Measurements from ENCODE around the gene KLHL33.

The KLHL33 gene

DNA sequence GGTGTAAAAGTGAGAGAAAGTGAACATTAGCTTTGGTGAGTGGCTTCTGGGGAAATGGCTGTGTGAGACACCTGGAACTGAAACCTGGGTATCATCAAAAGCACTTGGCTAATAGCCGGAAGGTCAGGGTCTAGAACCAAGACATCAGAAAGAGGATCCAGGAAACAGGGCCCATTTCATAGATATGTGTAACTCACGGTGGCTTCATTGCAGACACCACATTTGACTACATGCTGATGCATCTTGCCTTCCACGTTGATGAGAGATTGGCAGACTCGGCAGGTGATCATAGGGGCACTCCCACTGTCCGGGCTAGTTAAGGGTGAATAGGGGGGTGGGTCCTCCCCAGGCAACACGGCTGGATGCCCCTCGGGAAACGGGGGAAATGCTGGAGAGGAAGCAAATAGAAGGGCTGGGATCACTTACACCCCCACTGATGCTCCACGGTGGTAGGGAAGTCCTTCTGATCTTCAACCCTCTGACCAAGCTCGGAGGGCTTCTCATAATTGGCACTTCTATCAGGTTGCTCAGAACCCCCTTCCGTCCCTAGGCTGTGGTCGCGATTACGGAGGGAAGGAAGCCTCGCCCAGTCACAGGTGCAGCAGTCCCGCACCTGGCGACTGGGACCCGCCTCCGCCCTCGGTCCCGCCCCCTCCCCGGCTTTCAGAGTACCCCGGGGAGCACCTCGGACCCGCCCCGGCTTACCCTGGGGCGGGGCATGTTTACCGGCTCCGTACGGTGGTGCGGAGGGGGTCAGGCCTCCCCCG is 24.7 kb upstream of the KLHL33 start:
- peaks cover 34 to 47% of the 10 kb centered on the region in 2 donors for H3K36me3 ChIP-seq (replicated peaks in 1 of 2; ENCODE audit: control insufficient read depth in 2 of 2, insufficient read depth in 2 of 2, low read length in 2 of 2)
- no peak overlapping the region for H2BK15ac ChIP-seq (ENCODE audit: low read length)
- H3K27me3 ChIP-seq (ENCODE audit: control insufficient read depth in 3 of 3, insufficient read depth in 3 of 3, low read depth in 1 of 3, low read length in 3 of 3), result no peaks in the 10 kb centered on the region
- H2AFZ ChIP-seq (ENCODE audit: low read length), result peak overlapping the region; percentile 60
- no peak overlapping the region for H2BK12ac ChIP-seq (ENCODE audit: low read length)
- H3K4ac ChIP-seq (ENCODE audit: low read length), result no peak overlapping the region
- H4K8ac ChIP-seq (ENCODE audit: low read depth, low read length), result no peak overlapping the region
- H4K91ac ChIP-seq (ENCODE audit: low read depth, low read length, poor library complexity), result no peak overlapping the region
- H3K4me3 ChIP-seq (ENCODE audit: low read length in 2 of 2), result peak overlapping the region; percentile 77 to 94
- peak overlapping the region; percentile 34 for H2AK5ac ChIP-seq (ENCODE audit: low read depth, low read length)
- H3K18ac ChIP-seq (ENCODE audit: low read length), result peak overlapping the region; percentile 98
- H3K9ac ChIP-seq (ENCODE audit: low read depth, low read length, poor library complexity), result peak overlapping the region; percentile 98
- no peak for DNase-seq (ENCODE audit: low spot score)
- peak overlapping the region; percentile 49 for H3K4me2 ChIP-seq (ENCODE audit: insufficient read depth, low read length, poor library complexity, severe bottlenecking)
- H3K23ac ChIP-seq (ENCODE audit: low read depth, low read length, poor library complexity), result peak overlapping the region; percentile 86
- no peaks in the 10 kb centered on the region for H3K79me1 ChIP-seq (ENCODE audit: low read depth, low read length)
- H3K14ac ChIP-seq (ENCODE audit: low read length), result no peak overlapping the region
- no peaks in the 10 kb centered on the region for H3K9me3 ChIP-seq (replicated peaks in 1 of 2; ENCODE audit: control insufficient read depth in 2 of 2, insufficient read depth in 1 of 2, low read depth in 1 of 2, low read length in 2 of 2)
- H3K4me1 ChIP-seq (ENCODE audit: control insufficient read depth in 2 of 2, insufficient read depth in 1 of 2, low read depth in 1 of 2, low read length in 2 of 2), result peaks cover 7 to 16% of the 10 kb centered on the region in 2 donors
- no peak overlapping the region for H2BK120ac ChIP-seq (ENCODE audit: low read depth, low read length)
- no CpG with 5 or more reads among the region's 32 CpGs for WGBS, 2 donors (ENCODE audit: extremely low coverage in 2 of 2, insufficient read length in 2 of 2, insufficient replicate concordance in 1 of 2)
- peak overlapping the region; percentile 48 for H3K27ac ChIP-seq (replicated peaks; ENCODE audit: low read length)
- H2BK5ac ChIP-seq (ENCODE audit: low read length), result peak overlapping the region; percentile 32

DNA sequence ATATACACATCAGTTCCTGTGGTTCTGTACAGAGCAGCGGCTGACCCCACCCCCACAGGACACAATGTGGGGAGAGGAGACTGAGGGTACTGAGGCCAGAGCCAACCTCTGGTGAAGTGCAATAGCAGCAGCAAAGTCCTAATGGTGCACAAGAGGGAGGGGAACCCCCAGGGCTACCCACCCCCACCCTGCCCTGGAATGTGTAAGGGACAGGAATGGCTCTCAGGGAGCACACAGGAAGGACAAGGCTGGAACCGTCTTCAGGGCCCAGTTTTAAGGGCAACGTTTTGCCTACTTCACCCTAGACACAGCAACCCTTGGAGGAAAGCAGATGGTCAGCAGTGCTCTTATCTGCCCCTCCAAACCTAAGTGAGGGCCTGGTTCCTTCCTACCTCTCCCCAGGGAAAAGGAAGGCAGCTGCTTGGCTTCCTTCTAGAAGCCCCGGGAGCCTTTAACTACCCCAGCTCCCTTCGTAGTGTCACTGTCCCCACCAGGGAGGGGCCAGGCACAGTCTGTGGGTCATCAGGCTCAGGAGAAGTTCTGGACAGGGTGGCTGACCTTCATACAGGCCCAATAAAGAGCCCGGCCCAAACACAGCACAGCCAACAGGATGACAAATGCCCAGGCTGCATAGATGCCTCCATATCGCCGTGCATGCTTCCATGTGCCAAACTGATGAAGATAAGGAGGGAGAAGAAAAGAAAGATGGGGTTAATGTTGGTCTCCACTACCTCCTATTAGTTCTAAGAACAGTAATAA is 22.2 kb upstream of the KLHL33 start:
- Histone ChIP-seq H3K4me3 (ENCODE audit: low read length in 2 of 2) (no peak overlapping the region), H2BK15ac (ENCODE audit: low read length) (no peak overlapping the region), H2BK120ac (ENCODE audit: low read depth, low read length) (no peak overlapping the region), H3K27me3 (ENCODE audit: control insufficient read depth in 3 of 3, insufficient read depth in 3 of 3, low read depth in 1 of 3, low read length in 3 of 3) (no peaks in the 10 kb centered on the region), H3K9ac (ENCODE audit: low read depth, low read length, poor library complexity) (no peak overlapping the region), H2AFZ (ENCODE audit: low read length) (no peak overlapping the region), H3K27ac (replicated peaks; ENCODE audit: low read length) (no peak overlapping the region), H3K23ac (ENCODE audit: low read depth, low read length, poor library complexity) (no peak overlapping the region), H3K4me2 (ENCODE audit: insufficient read depth, low read length, poor library complexity, severe bottlenecking) (no peak overlapping the region), H3K9me3 (replicated peaks in 1 of 2; ENCODE audit: control insufficient read depth in 2 of 2, insufficient read depth in 1 of 2, low read depth in 1 of 2, low read length in 2 of 2) (no peaks in the 10 kb centered on the region), H3K14ac (ENCODE audit: low read length) (no peak overlapping the region), H3K79me1 (ENCODE audit: low read depth, low read length) (peaks cover 1% of the 10 kb centered on the region), H3K4me1 (ENCODE audit: control insufficient read depth in 2 of 2, insufficient read depth in 1 of 2, low read depth in 1 of 2, low read length in 2 of 2) (peaks cover 7 to 16% of the 10 kb centered on the region in 2 donors), H3K4ac (ENCODE audit: low read length) (no peak overlapping the region), H3K18ac (ENCODE audit: low read length) (no peak overlapping the region), H4K91ac (ENCODE audit: low read depth, low read length, poor library complexity) (no peak overlapping the region), H3K36me3 (replicated peaks in 1 of 2; ENCODE audit: control insufficient read depth in 2 of 2, insufficient read depth in 2 of 2, low read length in 2 of 2) (peaks cover 34 to 47% of the 10 kb centered on the region in 2 donors), H2BK5ac (ENCODE audit: low read length) (no peak overlapping the region), H4K8ac (ENCODE audit: low read depth, low read length) (no peak overlapping the region), H2BK12ac (ENCODE audit: low read length) (no peak overlapping the region), H2AK5ac (ENCODE audit: low read depth, low read length) (no peak overlapping the region)
- no CpG with 5 or more reads among the region's 8 CpGs for WGBS, 2 donors (ENCODE audit: extremely low coverage in 2 of 2, insufficient read length in 2 of 2, insufficient replicate concordance in 1 of 2)
- DNase-seq (ENCODE audit: low spot score), result no peak

DNA sequence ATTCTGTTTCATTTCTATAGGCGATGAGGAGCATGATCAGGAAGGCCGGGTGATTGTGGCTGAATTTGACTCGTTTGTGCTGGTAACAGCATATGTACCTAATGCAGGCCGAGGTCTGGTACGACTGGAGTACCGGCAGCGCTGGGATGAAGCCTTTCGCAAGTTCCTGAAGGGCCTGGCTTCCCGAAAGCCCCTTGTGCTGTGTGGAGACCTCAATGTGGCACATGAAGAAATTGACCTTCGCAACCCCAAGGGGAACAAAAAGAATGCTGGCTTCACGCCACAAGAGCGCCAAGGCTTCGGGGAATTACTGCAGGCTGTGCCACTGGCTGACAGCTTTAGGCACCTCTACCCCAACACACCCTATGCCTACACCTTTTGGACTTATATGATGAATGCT is 21.0 kb upstream of the KLHL33 start:
- Histone ChIP-seq H3K4me1 (ENCODE audit: control insufficient read depth in 2 of 2, insufficient read depth in 1 of 2, low read depth in 1 of 2, low read length in 2 of 2) (peaks cover 5 to 16% of the 10 kb centered on the region in 2 donors), H4K8ac (ENCODE audit: low read depth, low read length) (no peak overlapping the region), H3K9ac (ENCODE audit: low read depth, low read length, poor library complexity) (no peak overlapping the region), H2BK5ac (ENCODE audit: low read length) (no peak overlapping the region), H3K4ac (ENCODE audit: low read length) (no peak overlapping the region), H3K27me3 (ENCODE audit: control insufficient read depth in 3 of 3, insufficient read depth in 3 of 3, low read depth in 1 of 3, low read length in 3 of 3) (no peaks in the 10 kb centered on the region), H2AFZ (ENCODE audit: low read length) (no peak overlapping the region), H4K91ac (ENCODE audit: low read depth, low read length, poor library complexity) (no peak overlapping the region), H3K27ac (replicated peaks; ENCODE audit: low read length) (no peak overlapping the region), H3K18ac (ENCODE audit: low read length) (no peak overlapping the region), H2BK12ac (ENCODE audit: low read length) (no peak overlapping the region), H2BK120ac (ENCODE audit: low read depth, low read length) (no peak overlapping the region), H3K4me2 (ENCODE audit: insufficient read depth, low read length, poor library complexity, severe bottlenecking) (no peak overlapping the region), H3K4me3 (ENCODE audit: low read length in 2 of 2) (peak overlapping the region in 1 of 2 donors; percentile 79), H2AK5ac (ENCODE audit: low read depth, low read length) (no peak overlapping the region), H2BK15ac (ENCODE audit: low read length) (no peak overlapping the region), H3K79me1 (ENCODE audit: low read depth, low read length) (peaks cover 1% of the 10 kb centered on the region), H3K14ac (ENCODE audit: low read length) (no peak overlapping the region), H3K9me3 (replicated peaks in 1 of 2; ENCODE audit: control insufficient read depth in 2 of 2, insufficient read depth in 1 of 2, low read depth in 1 of 2, low read length in 2 of 2) (no peaks in the 10 kb centered on the region), H3K36me3 (replicated peaks in 1 of 2; ENCODE audit: control insufficient read depth in 2 of 2, insufficient read depth in 2 of 2, low read length in 2 of 2) (peaks cover 37 to 58% of the 10 kb centered on the region in 2 donors), H3K23ac (ENCODE audit: low read depth, low read length, poor library complexity) (no peak overlapping the region)
- no CpG with 5 or more reads among the region's 13 CpGs for WGBS, 2 donors (ENCODE audit: extremely low coverage in 2 of 2, insufficient read length in 2 of 2, insufficient replicate concordance in 1 of 2)
- DNase-seq (ENCODE audit: low spot score), result no peak

Measured in neuronal stem cell (in vitro differentiated cells).